Hematopoietic multipotent progenitor cell treated with erythropoietin and hydrocortisone succinate and interleukin-3 and kit ligand, for 4 days (in vitro differentiated cells): ENCODE data around the gene SAA1.

Experiments used
- DNase-seq: peaks from one replicate; pipeline ENCODE4 v3.0.0-alpha.2; 2015

SAA1 gene

DNA sequence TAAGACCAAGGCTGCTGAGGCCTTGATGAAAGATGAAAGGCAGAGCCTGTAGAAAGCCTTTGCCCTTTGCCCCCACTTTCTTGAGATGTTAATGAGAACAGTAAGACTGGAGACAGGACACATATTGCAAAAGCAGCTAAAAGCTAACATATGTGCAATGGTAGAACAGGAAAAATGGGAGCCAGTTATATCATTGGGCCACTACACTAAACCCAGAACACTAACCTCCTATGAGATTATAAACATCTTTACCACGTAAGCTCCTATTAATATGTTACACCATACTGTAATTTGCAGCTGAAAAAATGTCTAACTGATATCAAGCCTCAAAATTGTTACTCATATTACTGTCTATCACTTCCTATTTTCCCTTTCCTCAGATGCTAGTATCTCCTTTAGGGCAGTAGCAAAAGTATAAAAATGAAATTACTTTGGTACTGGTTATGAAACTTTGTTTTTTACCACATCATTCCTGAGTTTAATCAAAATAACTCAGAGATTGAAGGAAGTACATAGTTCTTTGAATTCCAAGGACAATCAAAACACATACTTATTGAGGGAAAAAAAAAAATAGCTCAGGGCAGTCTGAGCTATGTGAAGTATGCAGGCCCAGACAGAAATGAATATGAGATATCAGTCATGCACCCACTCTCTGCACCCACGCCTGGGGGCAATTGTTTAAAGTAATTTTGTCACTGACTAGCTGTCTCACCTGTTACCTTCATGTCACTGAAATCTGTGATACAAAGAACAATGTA is 46.8 kb downstream of the SAA1 start:
- no peak for DNase-seq

DNA sequence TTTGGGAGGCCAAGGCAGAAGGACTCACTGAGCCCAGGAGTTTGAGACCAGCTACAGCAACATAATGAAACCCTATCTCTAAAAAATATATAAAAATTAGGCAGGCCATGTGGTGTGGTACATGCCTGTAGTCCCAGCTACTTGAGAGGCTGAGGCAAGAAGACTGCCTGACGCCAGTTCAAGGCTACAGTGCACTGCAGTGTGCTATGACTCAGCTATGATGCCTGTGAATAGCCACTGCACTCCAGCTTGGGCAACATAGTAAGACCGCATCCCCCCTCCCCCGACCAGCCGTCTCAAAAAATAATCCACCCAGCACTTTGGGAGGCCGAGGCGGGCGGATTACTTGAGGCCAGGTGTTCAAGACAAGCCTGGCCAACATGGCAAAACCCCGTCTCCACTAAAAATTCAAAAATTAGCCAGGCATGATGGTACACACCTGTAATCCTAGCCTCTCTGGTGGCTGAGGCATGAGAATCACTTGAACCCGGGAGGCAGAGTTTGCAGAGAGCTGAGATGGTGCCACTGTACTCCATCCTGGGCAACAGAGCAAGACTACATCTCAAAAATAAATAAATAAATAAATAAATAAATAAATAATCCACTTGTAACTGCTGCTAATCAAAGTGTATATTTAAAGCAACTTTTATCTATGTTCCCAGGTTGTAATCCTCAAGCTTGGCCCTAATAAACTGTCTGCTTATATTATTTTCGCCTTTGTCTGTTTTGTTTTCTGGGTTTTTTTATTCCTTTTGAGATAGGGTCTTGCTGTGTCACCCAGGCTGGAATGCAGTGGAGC is 48.1 kb downstream of the SAA1 start:
- no peak for DNase-seq

DNA sequence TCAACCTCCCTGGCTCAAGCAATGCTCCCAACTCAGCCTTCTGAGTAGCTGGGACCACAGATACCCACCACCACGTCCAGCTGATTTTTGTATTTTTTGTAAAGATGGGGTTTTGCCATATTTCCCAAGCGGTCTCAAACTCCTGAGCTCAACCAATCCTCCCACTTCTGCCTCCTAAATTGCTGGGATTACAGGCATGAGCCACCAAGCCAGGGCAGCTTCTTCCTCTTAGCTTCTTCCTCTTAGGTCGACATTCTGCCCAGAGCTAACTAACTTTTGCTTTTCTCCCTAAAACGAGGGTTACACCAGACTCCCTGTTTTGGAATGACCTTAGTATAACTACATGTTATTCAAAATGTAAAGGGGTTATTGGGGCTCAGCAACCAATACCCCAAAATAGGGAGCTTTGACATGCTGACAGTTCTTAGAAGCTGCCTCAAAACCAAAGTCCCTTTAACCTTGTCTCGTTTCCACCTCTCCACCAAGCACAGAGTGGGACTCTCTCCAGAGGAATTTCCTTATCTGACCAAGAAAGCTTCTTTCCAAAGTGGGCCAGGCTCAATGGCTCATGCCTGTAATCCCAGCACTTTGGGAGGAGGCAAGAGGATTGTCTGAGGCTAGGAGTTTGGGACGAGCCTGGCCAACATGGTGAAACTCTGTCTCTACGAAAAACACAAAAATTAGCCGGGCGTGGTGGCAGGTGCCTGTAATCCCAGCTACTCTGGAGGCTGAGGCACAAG is 48.9 kb downstream of the SAA1 start:
- DNase-seq: no peak

DNA sequence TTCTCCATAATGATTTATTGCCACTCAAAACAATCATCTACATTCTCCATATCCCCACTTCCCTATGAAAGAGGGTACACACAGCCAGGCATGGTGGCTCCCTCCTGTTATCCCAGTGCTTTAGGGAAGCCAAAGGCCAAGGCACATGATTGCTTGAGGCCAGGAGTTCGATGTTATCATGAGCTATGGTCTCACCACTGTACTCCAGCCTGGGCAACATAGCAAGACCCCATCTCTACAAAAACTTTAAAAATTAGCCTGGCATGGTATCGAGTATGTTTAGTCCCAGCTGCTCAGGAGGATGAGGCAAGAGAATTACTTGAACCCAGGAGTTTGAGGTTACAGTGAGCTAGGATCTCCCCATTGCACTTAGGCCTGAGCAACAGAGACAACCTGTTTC is 49.8 kb downstream of the SAA1 start:
- DNase-seq: no peak

DNA sequence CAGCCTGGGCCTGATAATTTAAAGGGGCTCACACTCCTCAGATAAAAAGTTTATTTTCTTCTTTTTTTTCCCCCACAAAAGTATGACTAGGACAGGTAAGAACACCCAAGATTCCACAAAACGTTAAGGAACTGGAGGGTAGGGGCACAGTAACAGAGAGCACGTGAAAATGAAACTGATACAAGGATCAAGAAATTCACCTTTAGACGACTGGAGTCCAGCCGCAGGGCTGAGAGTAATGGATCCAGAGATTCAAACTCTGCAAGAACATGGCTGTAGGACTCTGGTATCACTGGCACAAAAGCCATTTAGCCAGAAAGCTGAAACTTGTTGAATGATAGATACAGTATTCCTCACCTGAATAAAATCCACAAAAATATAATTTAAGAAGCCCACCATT is 51.5 kb downstream of the SAA1 start:
- no peak for DNase-seq
